Subcutaneous abdominal adipose tissue (tissue), 5 donors: ENCODE data around the gene HDAC9.

Source experiments
- H3K27ac ChIP-seq: one replicate; pipeline ENCODE4 v1.7.0; 2013; ENCODE audit warnings: low read depth, mild to moderate bottlenecking, inconsistent platforms, low read length, moderate library complexity
- H3K27me3 ChIP-seq, 5 donors: one replicate each; pipeline ENCODE4 v1.7.0; 2013; ENCODE audit warnings: low read length in 5 of 5, inconsistent platforms in 1 of 5; ENCODE audit not compliant: control insufficient read depth in 5 of 5, insufficient read depth in 4 of 5
- H3K36me3 ChIP-seq, 5 donors: one replicate each; pipeline ENCODE4 v1.7.0; 2013; ENCODE audit warnings: low read length in 5 of 5; ENCODE audit not compliant: control insufficient read depth in 5 of 5, insufficient read depth in 5 of 5
- H3K4me1 ChIP-seq, 5 donors: one replicate each; pipeline ENCODE4 v1.7.0; 2013; ENCODE audit warnings: low read length in 5 of 5, mild to moderate bottlenecking in 3 of 5, moderate library complexity in 1 of 5; ENCODE audit not compliant: control insufficient read depth in 5 of 5, insufficient read depth in 5 of 5
- H3K4me3 ChIP-seq, 5 donors: one replicate each; pipeline ENCODE4 v1.7.0; 2013; ENCODE audit warnings: low read length in 5 of 5, low read depth in 1 of 5
- H3K9ac ChIP-seq, 5 donors: one replicate each; pipeline ENCODE4 v1.7.0; 2013; ENCODE audit warnings: low read length in 5 of 5, mild to moderate bottlenecking in 4 of 5, moderate library complexity in 3 of 5
- H3K9me3 ChIP-seq, 5 donors: one replicate each; pipeline ENCODE4 v1.7.0; 2013; ENCODE audit warnings: low read length in 5 of 5; ENCODE audit not compliant: control insufficient read depth in 5 of 5
- donor health status: healthy.
- donor health status: healthy.
- donor health status: healthy.
- donor health status: healthy.
- donor health status: healthy.

Gene HDAC9

DNA sequence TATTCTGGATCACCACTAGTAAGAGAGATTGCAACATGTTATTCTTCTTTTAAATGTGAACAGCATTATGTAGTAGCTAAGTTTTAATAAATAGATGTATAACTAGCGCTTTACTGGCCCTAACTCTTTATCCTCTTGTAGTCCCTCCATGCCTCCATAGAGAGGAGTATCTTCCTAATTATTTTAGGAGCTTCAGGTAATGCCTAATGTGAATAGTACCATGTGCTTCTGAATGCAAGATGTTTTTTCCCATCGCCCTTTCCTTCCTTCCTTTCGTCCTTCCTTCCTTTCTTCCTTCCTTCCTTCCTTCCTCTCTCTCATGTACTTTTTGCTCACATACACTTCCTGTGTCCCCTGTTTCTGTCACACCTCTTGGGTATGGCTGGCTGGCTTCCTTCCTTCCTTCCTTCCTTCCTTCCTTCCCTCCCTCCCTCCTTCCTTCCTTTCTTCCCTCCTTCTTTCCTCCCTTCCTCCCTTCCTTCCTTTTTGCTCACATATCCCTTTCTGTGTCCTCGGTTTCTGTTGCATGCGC is 290.7 kb downstream of the HDAC9 start:
- no peak overlapping the region for H3K9ac ChIP-seq
- no peaks in the 10 kb centered on the region for H3K36me3 ChIP-seq
- peaks cover 0 to 23% (median 16%) of the 10 kb centered on the region in 5 donors for H3K4me1 ChIP-seq
- no peaks in the 10 kb centered on the region for H3K27me3 ChIP-seq
- H3K27ac ChIP-seq = no peak overlapping the region
- peaks cover 0 to 4% (median 0%) of the 10 kb centered on the region in 5 donors for H3K9me3 ChIP-seq
- H3K4me3 ChIP-seq = no peak overlapping the region

DNA sequence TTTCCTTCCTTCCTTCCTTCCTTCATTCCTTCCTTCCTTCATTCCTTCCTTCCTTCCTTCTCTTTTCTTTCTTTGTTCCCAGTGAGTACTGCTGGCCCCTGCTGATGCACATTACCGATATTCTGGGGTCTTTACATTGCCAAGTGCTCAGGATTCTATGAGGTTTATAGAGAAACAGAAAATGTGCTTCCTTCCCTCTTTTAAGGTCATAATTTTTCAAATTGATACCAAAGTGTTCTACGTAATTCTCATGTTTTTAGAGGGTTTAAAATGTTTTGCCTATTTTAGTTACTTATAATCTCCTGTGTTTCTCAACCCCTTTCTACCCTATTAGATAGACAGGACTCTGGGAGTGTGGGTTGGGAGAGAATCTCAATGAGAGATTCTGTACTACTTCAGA is 291.2 kb downstream of the HDAC9 start:
- no peaks in the 10 kb centered on the region for H3K27me3 ChIP-seq

DNA sequence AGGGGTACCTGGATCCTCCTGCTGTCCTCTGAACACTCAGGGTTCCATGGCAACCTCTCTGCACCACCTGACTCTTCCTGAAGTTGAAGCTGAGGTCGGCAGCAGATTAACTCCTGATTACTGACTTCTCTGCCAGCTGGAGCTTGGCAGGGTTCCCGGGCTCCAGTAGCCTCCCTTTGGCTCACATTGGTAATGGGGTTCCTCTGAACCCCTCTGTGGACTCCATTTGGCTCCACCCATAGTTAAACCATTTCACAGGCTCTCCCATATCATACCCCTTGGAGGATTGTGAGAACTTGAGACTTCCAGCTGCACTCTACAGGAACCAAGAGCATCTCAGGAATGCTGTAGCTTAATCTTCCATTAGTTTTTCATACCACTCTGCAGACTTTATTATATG is 292.5 kb downstream of the HDAC9 start:
- peaks cover 0 to 18% (median 10%) of the 10 kb centered on the region in 5 donors for H3K4me1 ChIP-seq
- no peak overlapping the region for H3K4me3 ChIP-seq
- H3K9ac ChIP-seq = no peak overlapping the region
- H3K27me3 ChIP-seq = no peaks in the 10 kb centered on the region
- no peaks in the 10 kb centered on the region for H3K36me3 ChIP-seq
- peak overlapping the region; percentile 8 for H3K27ac ChIP-seq
- peaks cover 0 to 4% (median 0%) of the 10 kb centered on the region in 5 donors for H3K9me3 ChIP-seq

More for the DNA sequence above, 291.2 kb downstream of the HDAC9 start:
- Histone ChIP-seq H3K9ac (no peak overlapping the region), H3K4me3 (no peak overlapping the region), H3K27ac (peak overlapping the region; percentile 8), H3K9me3 (peaks cover 0 to 4% (median 0%) of the 10 kb centered on the region in 5 donors), H3K4me1 (peaks cover 0 to 21% (median 16%) of the 10 kb centered on the region in 5 donors), H3K36me3 (no peaks in the 10 kb centered on the region)

DNA sequence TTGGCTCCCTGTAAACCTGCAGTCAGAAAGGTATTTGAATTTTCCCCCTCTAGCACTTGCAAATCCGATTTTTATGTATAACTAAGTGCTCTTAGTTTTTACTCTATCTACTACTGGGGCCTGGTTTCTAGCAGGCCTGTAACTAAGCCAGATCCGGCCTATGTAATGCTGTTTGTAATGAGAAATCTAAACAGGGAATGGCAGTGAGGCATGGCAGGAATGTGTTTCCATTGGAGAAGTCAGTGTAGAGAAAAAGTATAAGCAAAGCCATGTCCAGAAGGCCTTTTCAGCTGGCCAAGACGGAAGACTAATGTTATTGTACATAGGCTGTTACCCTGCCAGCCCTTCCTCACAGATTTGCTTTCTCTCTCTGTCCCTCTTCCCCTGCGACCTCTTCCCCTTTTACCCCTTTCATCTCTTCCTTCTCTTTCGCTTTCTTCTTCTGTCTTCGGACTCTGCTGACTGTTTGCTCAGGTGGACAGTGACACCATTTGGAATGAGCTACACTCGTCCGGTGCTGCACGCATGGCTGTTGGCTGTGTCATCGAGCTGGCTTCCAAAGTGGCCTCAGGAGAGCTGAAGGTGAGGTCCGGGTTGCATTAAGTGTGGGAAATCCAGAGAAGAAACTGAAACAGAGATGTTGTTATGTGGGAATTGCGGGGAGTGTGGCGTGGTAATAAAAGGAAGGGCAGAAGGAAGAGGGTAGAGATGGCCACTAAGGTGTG is 297.5 kb downstream of the HDAC9 start:
- Histone ChIP-seq H3K27ac (no peak overlapping the region), H3K9me3 (no peaks in the 10 kb centered on the region), H3K9ac (no peak overlapping the region), H3K36me3 (no peaks in the 10 kb centered on the region), H3K4me3 (peak overlapping the region in 1 of 5 donors; percentile 10), H3K27me3 (no peaks in the 10 kb centered on the region), H3K4me1 (peaks cover 0 to 11% (median under 1%) of the 10 kb centered on the region in 5 donors)

DNA sequence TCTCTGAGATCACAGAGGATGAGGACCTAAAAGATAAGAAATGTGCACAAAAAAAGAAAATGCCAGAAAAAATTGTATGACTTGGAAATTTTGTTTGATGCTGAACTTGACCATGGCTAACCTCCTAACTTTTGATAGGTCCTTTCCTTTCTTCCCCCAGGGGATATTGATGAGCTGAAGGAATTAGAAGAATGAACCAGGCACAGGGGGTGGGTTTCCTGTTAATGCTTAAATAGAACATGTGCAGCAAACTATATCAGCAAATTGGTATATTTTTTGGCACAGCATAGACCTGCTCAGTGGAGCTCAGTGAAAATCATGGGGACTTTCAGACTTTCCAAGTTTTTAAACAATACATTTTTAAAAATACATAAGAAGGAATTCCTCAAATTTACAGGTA is 300.7 kb downstream of the HDAC9 start:
- Histone ChIP-seq H3K27me3 (no peaks in the 10 kb centered on the region), H3K27ac (no peak overlapping the region), H3K9ac (no peak overlapping the region), H3K4me3 (no peak overlapping the region), H3K36me3 (no peaks in the 10 kb centered on the region), H3K4me1 (peaks cover 0 to 10% (median 0%) of the 10 kb centered on the region in 5 donors), H3K9me3 (no peaks in the 10 kb centered on the region)

DNA sequence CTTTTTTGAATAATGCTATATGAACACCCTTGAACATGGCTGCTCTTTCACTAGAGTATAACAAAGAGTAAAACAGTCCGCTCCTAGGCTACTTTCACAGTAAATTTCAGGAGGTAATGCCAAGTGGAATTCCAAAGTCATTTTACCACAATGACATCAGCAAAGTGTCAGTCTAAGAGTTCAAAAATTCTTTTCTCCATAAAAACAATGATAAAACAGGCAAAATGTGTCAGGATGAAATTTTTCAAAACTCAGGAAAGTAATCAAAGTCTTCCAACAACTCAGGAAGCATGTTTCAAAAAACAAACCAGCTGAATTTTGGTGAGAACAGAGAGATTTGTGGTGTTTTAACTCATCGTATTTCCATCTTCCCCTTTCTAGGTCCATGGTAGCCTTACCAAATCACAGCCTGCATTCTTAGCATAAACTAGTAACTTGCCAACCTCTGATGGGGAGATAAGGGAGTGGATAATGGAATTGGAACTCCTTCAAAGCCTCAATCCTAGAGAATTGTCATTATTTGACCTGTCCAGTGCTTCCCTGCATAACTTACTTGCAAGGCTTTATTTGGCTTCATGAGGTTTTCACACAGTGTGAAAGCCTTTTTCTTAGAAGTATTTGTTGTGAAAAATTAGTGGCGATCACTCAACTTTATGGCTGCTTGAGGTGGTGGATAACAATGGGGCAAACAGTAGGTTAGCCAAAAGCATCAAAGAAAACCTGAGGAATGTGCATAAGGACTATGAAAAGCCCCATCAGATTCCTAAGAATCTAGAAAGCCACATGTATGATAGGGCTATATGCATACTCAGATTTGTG is 302.7 kb downstream of the HDAC9 start:
- Histone ChIP-seq H3K9me3 (no peaks in the 10 kb centered on the region), H3K27me3 (no peaks in the 10 kb centered on the region), H3K27ac (no peak overlapping the region), H3K9ac (no peak overlapping the region), H3K4me3 (no peak overlapping the region), H3K4me1 (peaks cover 0 to 7% (median 0%) of the 10 kb centered on the region in 5 donors), H3K36me3 (no peaks in the 10 kb centered on the region)

DNA sequence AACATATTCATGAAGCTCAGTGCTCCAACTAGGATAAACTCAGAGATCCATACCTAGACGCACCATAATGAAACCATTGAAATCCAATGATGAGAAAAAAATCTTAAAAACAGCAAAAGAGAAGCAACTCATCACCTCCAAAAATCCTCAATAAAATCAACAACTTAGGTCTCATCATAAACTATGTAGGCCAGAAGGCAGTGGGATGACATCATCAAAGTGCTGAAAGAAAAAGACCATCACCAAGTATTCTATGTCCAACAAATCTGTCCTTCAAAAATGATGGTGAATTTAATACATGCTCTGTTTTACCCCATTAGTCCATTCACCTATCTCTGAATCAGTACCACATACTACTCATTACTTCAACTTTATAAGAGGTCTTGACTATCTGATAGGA is 304.4 kb downstream of the HDAC9 start:
- H3K9ac ChIP-seq = no peak overlapping the region
- no peaks in the 10 kb centered on the region for H3K27me3 ChIP-seq
- H3K4me3 ChIP-seq = no peak overlapping the region
- H3K4me1 ChIP-seq = peaks cover 0 to 12% (median 0%) of the 10 kb centered on the region in 5 donors
- no peaks in the 10 kb centered on the region for H3K36me3 ChIP-seq
- H3K9me3 ChIP-seq = no peaks in the 10 kb centered on the region
- no peak overlapping the region for H3K27ac ChIP-seq

DNA sequence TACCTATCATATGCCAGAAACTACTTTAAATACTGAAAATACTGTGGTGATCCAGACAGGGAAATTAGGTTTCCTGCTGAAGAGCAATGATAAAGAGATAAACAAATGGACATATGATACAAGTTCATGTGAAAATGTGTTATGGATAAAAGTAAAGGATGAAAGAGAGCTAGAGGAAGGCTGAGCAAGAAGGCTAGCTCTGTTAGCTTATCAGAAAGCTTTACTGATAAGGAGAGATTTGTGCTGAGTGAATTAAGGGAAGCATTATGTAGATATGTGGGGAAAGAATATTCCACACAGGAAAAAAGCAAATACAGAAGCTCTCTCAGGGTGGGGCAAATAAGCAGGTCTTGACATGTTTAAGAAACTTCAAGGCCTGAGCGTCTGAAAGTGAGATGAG is 308.4 kb downstream of the HDAC9 start:
- no peaks in the 10 kb centered on the region for H3K36me3 ChIP-seq
- no peak overlapping the region for H3K4me3 ChIP-seq
- H3K27me3 ChIP-seq = no peaks in the 10 kb centered on the region
- peak overlapping the region; percentile 72 for H3K27ac ChIP-seq
- H3K9ac ChIP-seq = no peak overlapping the region
- peaks cover 0 to 12% (median 0%) of the 10 kb centered on the region in 5 donors for H3K4me1 ChIP-seq
- H3K9me3 ChIP-seq = no peaks in the 10 kb centered on the region

DNA sequence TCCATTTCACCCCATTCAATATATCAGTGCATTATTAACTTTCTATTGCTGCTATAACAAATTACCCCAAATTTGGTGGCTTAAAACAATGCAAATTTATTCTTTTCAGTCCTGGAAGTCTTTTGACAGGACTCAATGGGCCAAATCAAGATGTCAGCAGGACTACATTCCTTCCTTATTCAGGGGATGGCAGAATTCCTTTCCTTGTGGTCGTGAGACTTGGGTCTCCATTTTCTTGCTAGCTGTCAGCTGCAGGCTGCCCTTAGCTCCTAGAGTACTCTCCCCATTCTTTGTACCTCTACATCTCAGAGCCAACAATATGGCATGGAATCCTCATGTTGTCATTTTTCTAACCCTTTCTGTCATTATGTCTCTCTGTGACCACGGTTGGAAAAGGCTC is 310.6 kb downstream of the HDAC9 start:
- no peaks in the 10 kb centered on the region for H3K27me3 ChIP-seq
- H3K9me3 ChIP-seq = no peaks in the 10 kb centered on the region
- H3K36me3 ChIP-seq = no peaks in the 10 kb centered on the region
- peaks cover 0 to 12% (median 0%) of the 10 kb centered on the region in 5 donors for H3K4me1 ChIP-seq
- no peak overlapping the region for H3K4me3 ChIP-seq
- no peak overlapping the region for H3K9ac ChIP-seq
- no peak overlapping the region for H3K27ac ChIP-seq

DNA sequence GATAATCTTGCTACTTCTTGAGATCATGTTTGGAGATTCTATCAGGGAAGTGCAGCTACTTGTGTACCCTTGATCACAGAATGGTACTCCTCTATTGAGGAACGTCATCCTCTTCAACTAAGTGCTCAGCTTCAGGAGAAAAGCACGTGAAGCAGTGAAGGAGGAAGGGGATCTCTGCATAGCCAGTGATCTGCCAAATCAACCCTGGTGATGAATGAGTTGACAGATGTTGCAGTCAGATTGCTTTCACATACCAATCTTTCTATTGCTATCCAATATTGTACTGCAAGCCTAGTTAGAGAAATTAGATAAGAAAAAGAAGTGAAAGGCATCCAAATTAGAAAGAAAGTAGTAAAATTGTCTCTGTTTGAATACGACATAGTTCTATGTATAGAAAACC is 312.5 kb downstream of the HDAC9 start:
- peaks cover 0 to 6% (median 1%) of the 10 kb centered on the region in 5 donors for H3K9me3 ChIP-seq
- H3K27ac ChIP-seq = no peak overlapping the region
- peaks cover 0 to 8% (median 0%) of the 10 kb centered on the region in 5 donors for H3K4me1 ChIP-seq
- H3K27me3 ChIP-seq = no peaks in the 10 kb centered on the region
- H3K9ac ChIP-seq = no peak overlapping the region
- H3K36me3 ChIP-seq = no peaks in the 10 kb centered on the region
- H3K4me3 ChIP-seq = no peak overlapping the region
